B cell (primary cell): Measurements from ENCODE around the gene BCAP29. TPM values are rescaled to one million over a fixed set of nuclear protein-coding genes. Genes with fewer than 3 reads are reported as not detected.

Experiments
- ATAC-seq: fragments of 200-7000 bp; cut with Tn5 transposase; one replicate; pipeline ENCODE4 v1.10.0; 2021; ENCODE audit warnings: low read depth, mild to moderate bottlenecking, moderate number of reproducible peaks, moderate library complexity
- CTCF ChIA-PET: fragments of 350-600 bp; sonication (Branson Sonifier 250); formaldehyde crosslinking; loops from one replicate; lab custom pipeline; 2021; ENCODE audit warnings: antibody characterized with exemption, inconsistent platforms; lab: Charles Lee
- POLR2A ChIA-PET: fragments of 350-600 bp; sonication (Branson Sonifier 250); formaldehyde crosslinking; loops from one replicate; lab custom pipeline; 2021; ENCODE audit warnings: antibody characterized with exemption; lab: Charles Lee
- DNase-seq: peaks from one replicate; pipeline ENCODE4 v3.0.0; 2013
- H2AFZ ChIP-seq: 2 replicates; pipeline ENCODE4 v1.6.1; 2012; ENCODE audit warnings: mild to moderate bottlenecking, low read depth, low read length; ENCODE audit not compliant: insufficient read depth, poor library complexity, severe bottlenecking
- H3K27ac ChIP-seq, 2 donors: 1 replicate in 1 of 2; 2 replicates in 1 of 2; pipeline ENCODE4 v1.5.1; 2012 to 2013; ENCODE audit warnings: low read length in 2 of 2, mild to moderate bottlenecking in 2 of 2, moderate library complexity in 1 of 2
- H3K27me3 ChIP-seq, 4 experiments: fragments of 200-600 bp in 1 of 4; sonication (generic) in 1 of 4; replicated peaks in 1 of 4; 1 replicate in 2 of 4; 2 replicates in 2 of 4; pipeline versions ENCODE4 v1.6.1 to v1.7.0; 2013 to 2016; ENCODE audit warnings: low read length in 3 of 4, mild to moderate bottlenecking in 2 of 4, mixed read lengths in 1 of 4, moderate library complexity in 1 of 4; ENCODE audit not compliant: insufficient read depth in 4 of 4, control insufficient read depth in 3 of 4; ENCODE audit errors: control extremely low read depth in 1 of 4
- H3K36me3 ChIP-seq, 2 experiments: replicated peaks in 1 of 2; 1 replicate in 1 of 2; 2 replicates in 1 of 2; pipeline versions ENCODE4 v1.6.1 to v1.7.1; 2013; ENCODE audit warnings: low read length in 1 of 2; ENCODE audit not compliant: insufficient read depth in 2 of 2, control insufficient read depth in 1 of 2; ENCODE audit errors: control extremely low read depth in 1 of 2, extremely low read depth in 1 of 2
- H3K4me1 ChIP-seq, 2 donors: fragments of 200-600 bp in 1 of 2; sonication (generic) in 1 of 2; 1 replicate in 1 of 2; 2 replicates in 1 of 2; pipeline versions ENCODE4 v1.5.1 to v1.6.1; 2013 to 2017; ENCODE audit warnings: low read length in 2 of 2; ENCODE audit not compliant: control insufficient read depth in 2 of 2, insufficient read depth in 2 of 2
- H3K4me2 ChIP-seq: replicated peaks from 2 replicates; pipeline ENCODE3; 2012; ENCODE audit warnings: mild to moderate bottlenecking, low read depth, low read length; ENCODE audit not compliant: poor library complexity, severe bottlenecking
- H3K4me3 ChIP-seq, 5 experiments: fragments of 200-600 bp in 1 of 5; sonication (generic) in 1 of 5; 1 replicate in 3 of 5; 2 replicates in 2 of 5; pipeline versions ENCODE4 v1.5.1 to v1.7.0; 2011 to 2016; ENCODE audit warnings: low read length in 4 of 5, mild to moderate bottlenecking in 4 of 5, low read depth in 2 of 5, control low read depth in 1 of 5, moderate library complexity in 1 of 5; ENCODE audit not compliant: insufficient read depth in 1 of 5; ENCODE audit errors: control extremely low read depth in 1 of 5, extremely low read depth in 1 of 5
- H3K79me2 ChIP-seq: fragments of 200-600 bp; sonication (generic); one replicate; pipeline ENCODE4 v1.6.0; 2016; ENCODE audit warnings: low read length; ENCODE audit not compliant: control insufficient read depth, insufficient read depth
- H3K9ac ChIP-seq: fragments of 200-600 bp; sonication (generic); 2 replicates; pipeline ENCODE4 v1.6.1; 2017; ENCODE audit warnings: mild to moderate bottlenecking, low read length, moderate library complexity
- H3K9me3 ChIP-seq, 3 donors: one replicate each; pipeline versions ENCODE4 v1.6.1 to v1.7.1; 2013; ENCODE audit warnings: low read length in 2 of 3; ENCODE audit not compliant: control insufficient read depth in 2 of 3, insufficient read depth in 1 of 3; ENCODE audit errors: control extremely low read depth in 1 of 3
- H4K20me1 ChIP-seq: 2 replicates; pipeline ENCODE4 v1.6.0; 2012; ENCODE audit warnings: mild to moderate bottlenecking, low read length; ENCODE audit not compliant: insufficient read depth, control insufficient read depth, poor library complexity, severe bottlenecking
- H3K27ac Mint-ChIP-seq: one replicate; pipeline ENCODE4 v1.8.0; 2021; ENCODE audit warnings: mixed read lengths
- H3K27me3 Mint-ChIP-seq: one replicate; pipeline ENCODE4 v1.8.0; 2021; ENCODE audit warnings: mixed read lengths
- H3K4me1 Mint-ChIP-seq: one replicate; pipeline ENCODE4 v1.8.0; 2021; ENCODE audit warnings: mixed read lengths
- H3K4me3 Mint-ChIP-seq: one replicate; pipeline ENCODE4 v1.8.0; 2021; ENCODE audit warnings: mixed read lengths
- H3K9me3 Mint-ChIP-seq: one replicate; pipeline ENCODE4 v1.8.0; 2022; ENCODE audit warnings: mixed read lengths; ENCODE audit not compliant: insufficient read depth
- EZH2 ChIP-seq: IDR thresholded peaks from 2 replicates; pipeline ENCODE4 v1.6.1; 2012; ENCODE audit warnings: borderline replicate concordance, low read depth, mild to moderate bottlenecking, moderate library complexity, low read length; ENCODE audit not compliant: insufficient read depth, poor library complexity, severe bottlenecking
- WGBS: methylation state at CpG from one replicate; pipeline ENCODE4 v1.1.5; 2013; ENCODE audit warnings: missing lambda C conversion rate; ENCODE audit not compliant: insufficient coverage; 5-methylcytosine and 5-hydroxymethylcytosine counted together
- intact Hi-C: fragments of 100-400 bp; cut with micrococcal nuclease; formaldehyde crosslinking; loops from one replicate; pipeline ENCODE4 v1.10.0; 2022
- polyA plus RNA-seq: library from polyadenylated mRNA; depleted of rRNA; stranded (reverse); fragments of >200 nt; gene quantifications from 2 replicates; pipeline ENCODE4 v1.2.3, GENCODE V29; 2012
- total RNA-seq, 2 donors: library from RNA; stranded (reverse); fragments of 120-200 nt in 1 of 2; gene quantifications; 1 replicate in 1 of 2; 2 replicates in 1 of 2; pipeline versions ENCODE4 v1.2.3 to v1.2.4, GENCODE V29; 2013 to 2022
- TF ChIP-seq, protein P1 (sequence below): fragments of 200-600 bp; IDR thresholded peaks from one replicate; pipeline ENCODE4 v1.8.0; 2022; ENCODE audit warnings: antibody characterized with exemption, mild to moderate bottlenecking

The BCAP29 gene
- total and polyA plus RNA-seq, 2 donors (not counting 1 experiment from before 2014, with no cell fraction given) = 24.6 to 27.3 TPM

DNA sequence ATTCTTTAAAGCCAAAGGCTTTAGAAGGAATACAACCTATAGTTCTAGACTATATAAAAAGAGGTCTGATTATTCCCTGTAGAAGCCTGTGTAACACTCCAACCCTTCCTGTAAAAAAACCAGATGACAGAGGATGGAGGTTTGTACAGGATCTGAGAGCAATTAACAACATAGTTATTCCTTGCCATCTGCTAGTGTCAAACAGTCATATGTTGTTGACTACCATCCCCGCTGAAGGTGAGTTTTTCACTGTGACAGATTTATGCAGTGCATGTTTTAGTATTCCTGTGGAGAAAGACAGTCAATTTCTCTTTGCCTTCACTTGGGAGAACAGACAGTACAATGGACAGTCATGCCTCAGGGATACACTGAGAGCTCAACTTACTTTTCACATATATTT is 61.6 kb downstream of the BCAP29 start:
- no peaks in the 10 kb centered on the region for H3K27me3 ChIP-seq
- H3K4me3 ChIP-seq = no peak overlapping the region
- no peaks in the 10 kb centered on the region for H4K20me1 ChIP-seq
- H3K4me1 ChIP-seq = peaks cover 32 to 39% of the 10 kb centered on the region in 2 donors
- no peak overlapping the region for H3K27ac ChIP-seq
- ATAC-seq (no peak), DNase-seq (no peak)
- H3K4me2 ChIP-seq = no peak overlapping the region
- no peak overlapping the region for H2AFZ ChIP-seq
- no peaks in the 10 kb centered on the region for H3K9me3 Mint-ChIP-seq
- peaks cover 0 to 7% (median 2%) of the 10 kb centered on the region in 3 donors for H3K9me3 ChIP-seq
- H3K4me3 Mint-ChIP-seq = no peak overlapping the region
- WGBS = no CpG with 5 or more reads among the region's 1 CpG
- H3K4me1 Mint-ChIP-seq = peaks cover 49% of the 10 kb centered on the region
- H3K9ac ChIP-seq = no peak overlapping the region
- H3K36me3 ChIP-seq = no peaks in the 10 kb centered on the region
- intact Hi-C loops = no loop called here
- no peaks in the 10 kb centered on the region for H3K27me3 Mint-ChIP-seq
- TF ChIP-seq EZH2 = no peak
- TF ChIP-seq, protein P1, sequence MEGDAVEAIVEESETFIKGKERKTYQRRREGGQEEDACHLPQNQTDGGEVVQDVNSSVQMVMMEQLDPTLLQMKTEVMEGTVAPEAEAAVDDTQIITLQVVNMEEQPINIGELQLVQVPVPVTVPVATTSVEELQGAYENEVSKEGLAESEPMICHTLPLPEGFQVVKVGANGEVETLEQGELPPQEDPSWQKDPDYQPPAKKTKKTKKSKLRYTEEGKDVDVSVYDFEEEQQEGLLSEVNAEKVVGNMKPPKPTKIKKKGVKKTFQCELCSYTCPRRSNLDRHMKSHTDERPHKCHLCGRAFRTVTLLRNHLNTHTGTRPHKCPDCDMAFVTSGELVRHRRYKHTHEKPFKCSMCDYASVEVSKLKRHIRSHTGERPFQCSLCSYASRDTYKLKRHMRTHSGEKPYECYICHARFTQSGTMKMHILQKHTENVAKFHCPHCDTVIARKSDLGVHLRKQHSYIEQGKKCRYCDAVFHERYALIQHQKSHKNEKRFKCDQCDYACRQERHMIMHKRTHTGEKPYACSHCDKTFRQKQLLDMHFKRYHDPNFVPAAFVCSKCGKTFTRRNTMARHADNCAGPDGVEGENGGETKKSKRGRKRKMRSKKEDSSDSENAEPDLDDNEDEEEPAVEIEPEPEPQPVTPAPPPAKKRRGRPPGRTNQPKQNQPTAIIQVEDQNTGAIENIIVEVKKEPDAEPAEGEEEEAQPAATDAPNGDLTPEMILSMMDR = no peak
- POLR2A ChIA-PET = interaction anchor here (0.7 kb wide), 1 partner anchor 14 kb away, joined by 3 read pairs; no protein-coding TSS in a partner anchor
- H3K79me2 ChIP-seq = no peaks in the 10 kb centered on the region
- CTCF ChIA-PET = interaction anchor here (1.1 to 1.5 kb wide), 2 partner anchors 19 to 35 kb away, joined by 3 to 4 read pairs; partner anchors contain the start of gene SLC26A4
- no peak overlapping the region for H3K27ac Mint-ChIP-seq

DNA sequence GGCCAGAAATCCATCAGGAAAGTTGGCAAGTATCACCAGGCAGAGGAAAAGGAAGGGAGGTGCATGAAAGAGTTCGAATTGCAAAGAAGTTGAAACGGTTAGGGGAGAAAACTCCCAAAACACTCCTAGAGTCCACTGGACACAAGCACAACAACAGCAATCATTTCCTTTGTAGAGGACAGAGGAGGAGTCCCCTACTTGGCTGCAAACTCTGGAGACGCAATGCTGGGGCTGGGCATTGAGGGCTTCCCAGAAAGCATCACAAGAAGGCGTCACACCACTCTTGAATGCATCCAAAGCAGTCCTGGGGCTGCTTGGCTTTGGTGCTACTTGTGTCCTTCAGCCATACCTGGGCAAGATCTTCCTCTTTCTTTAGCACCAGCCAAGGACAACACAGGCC is 62.5 kb downstream of the BCAP29 start:
- H3K27ac Mint-ChIP-seq = peak overlapping the region; percentile 18
- CTCF ChIA-PET = no interaction called here
- DNase-seq = no peak
- TF ChIP-seq EZH2 = no peak
- no peaks in the 10 kb centered on the region for H3K27me3 Mint-ChIP-seq
- Histone ChIP-seq H3K4me2 (no peak overlapping the region), H2AFZ (no peak overlapping the region), H3K79me2 (no peaks in the 10 kb centered on the region), H4K20me1 (no peaks in the 10 kb centered on the region), H3K4me3 (no peak overlapping the region), H3K9ac (no peak overlapping the region), H3K4me1 (peaks cover 30 to 35% of the 10 kb centered on the region in 2 donors), H3K36me3 (no peaks in the 10 kb centered on the region), H3K9me3 (peaks cover 0 to 3% (median 0%) of the 10 kb centered on the region in 3 donors), H3K27me3 (no peaks in the 10 kb centered on the region), H3K27ac (no peak overlapping the region)
- H3K4me3 Mint-ChIP-seq = no peak overlapping the region
- peaks cover 46% of the 10 kb centered on the region for H3K4me1 Mint-ChIP-seq
- no peak for ATAC-seq
- intact Hi-C loops = no loop called here
- no peaks in the 10 kb centered on the region for H3K9me3 Mint-ChIP-seq
- WGBS = 96% methylated on average over 2 of the region's 4 CpGs
- POLR2A ChIA-PET = interaction anchor here (0.7 kb wide), 1 partner anchor 15 kb away, joined by 3 read pairs; no protein-coding TSS in a partner anchor
